Measurements from ENCODE around the gene CCL23.

DNA sequence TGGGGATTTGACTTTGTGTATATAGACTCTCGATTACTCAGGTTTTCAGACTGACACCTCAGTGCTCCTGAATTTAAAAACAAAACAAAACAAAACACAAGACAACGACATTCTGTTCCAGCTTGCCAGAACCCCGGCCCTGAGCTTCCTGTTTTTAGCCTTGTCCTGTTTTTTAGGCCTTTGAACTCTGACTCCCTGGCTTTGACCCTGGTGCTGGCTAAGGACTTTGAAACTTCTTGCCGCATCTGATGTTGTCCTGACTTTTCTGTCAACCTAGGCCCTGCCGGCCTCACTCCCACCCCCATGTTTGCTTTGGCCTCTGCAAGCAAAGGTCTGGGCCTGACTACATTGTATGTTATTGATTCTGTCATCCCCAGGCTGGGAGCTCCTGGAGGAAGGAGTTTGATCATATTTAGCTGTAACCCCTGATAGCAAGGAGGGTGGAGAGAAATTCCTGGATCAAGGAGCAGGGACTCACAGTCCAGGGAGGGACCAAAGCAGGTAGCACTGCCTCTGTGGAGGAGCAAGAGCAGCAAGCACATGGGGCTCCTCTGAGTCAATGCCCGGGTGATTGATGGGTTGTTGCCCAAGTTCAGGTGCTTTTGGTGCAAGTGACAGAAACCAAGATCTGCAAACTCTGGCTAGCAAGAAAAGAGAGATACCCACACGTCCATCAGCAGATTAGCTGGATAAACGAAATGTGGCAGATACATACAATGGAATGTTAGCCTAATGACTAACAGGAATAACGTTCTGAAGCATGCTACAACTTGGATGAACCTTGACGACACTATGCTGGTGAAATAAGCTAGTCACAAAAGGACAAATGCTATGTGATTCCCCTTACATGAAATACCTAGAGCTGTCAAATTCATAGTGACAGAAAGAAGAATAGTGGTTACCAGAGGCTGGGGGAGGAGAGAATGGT lies 44.2 kb downstream of the CCL23 start:
- TF ChIP-seq, protein P1, sequence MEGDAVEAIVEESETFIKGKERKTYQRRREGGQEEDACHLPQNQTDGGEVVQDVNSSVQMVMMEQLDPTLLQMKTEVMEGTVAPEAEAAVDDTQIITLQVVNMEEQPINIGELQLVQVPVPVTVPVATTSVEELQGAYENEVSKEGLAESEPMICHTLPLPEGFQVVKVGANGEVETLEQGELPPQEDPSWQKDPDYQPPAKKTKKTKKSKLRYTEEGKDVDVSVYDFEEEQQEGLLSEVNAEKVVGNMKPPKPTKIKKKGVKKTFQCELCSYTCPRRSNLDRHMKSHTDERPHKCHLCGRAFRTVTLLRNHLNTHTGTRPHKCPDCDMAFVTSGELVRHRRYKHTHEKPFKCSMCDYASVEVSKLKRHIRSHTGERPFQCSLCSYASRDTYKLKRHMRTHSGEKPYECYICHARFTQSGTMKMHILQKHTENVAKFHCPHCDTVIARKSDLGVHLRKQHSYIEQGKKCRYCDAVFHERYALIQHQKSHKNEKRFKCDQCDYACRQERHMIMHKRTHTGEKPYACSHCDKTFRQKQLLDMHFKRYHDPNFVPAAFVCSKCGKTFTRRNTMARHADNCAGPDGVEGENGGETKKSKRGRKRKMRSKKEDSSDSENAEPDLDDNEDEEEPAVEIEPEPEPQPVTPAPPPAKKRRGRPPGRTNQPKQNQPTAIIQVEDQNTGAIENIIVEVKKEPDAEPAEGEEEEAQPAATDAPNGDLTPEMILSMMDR (conservative IDR thresholded peaks at IDR 0.05; ENCODE audit: low read depth, low read length): no peak
- TF ChIP-seq EZH2 (IDR thresholded peaks at IDR 0.05; ENCODE audit: borderline replicate concordance, low read depth, low read length, poor library complexity, severe bottlenecking): no peak

Measured in A673 (cell line).